Heart right ventricle (tissue), 16 donors: Measurements from ENCODE around the gene SAMD11. TPM values are rescaled to one million over a fixed set of nuclear protein-coding genes. Genes with fewer than 3 reads are reported as not detected.
A peak's percentile ranks its signal among the peaks of the same experiment; 100 is the strongest.

Experiments used
- ATAC-seq, 8 donors: fragments of 200-7000 bp; cut with Tn5 transposase; one replicate each; pipeline ENCODE4 v1.9.1; 2020; ENCODE audit warnings: mild to moderate bottlenecking in 8 of 8, moderate library complexity in 8 of 8, moderate number of reproducible peaks in 1 of 8
- DNase-seq, 2 donors: peaks; one replicate each; pipeline ENCODE4 v3.0.0-alpha.2; 2020
- H3K27ac ChIP-seq, 10 donors: fragments of 200-600 bp; sonication (generic) in 2 of 10; one replicate each; pipeline versions ENCODE4 v1.5.0 to v1.8.0; 2020 to 2022; ENCODE audit warnings: mild to moderate bottlenecking in 3 of 10
- H3K27me3 ChIP-seq, 7 donors: fragments of 200-600 bp; one replicate each; pipeline ENCODE4 v1.8.0; 2021 to 2022; ENCODE audit warnings: mild to moderate bottlenecking in 2 of 7
- H3K36me3 ChIP-seq, 9 donors: fragments of 200-600 bp; sonication (generic) in 1 of 9; one replicate each; pipeline versions ENCODE4 v1.5.0 to v1.8.0; 2020 to 2022; ENCODE audit warnings: mild to moderate bottlenecking in 2 of 9
- H3K4me1 ChIP-seq, 9 donors: fragments of 200-600 bp; sonication (generic) in 1 of 9; one replicate each; pipeline versions ENCODE4 v1.5.0 to v1.8.0; 2020 to 2022; ENCODE audit warnings: mild to moderate bottlenecking in 4 of 9
- H3K4me3 ChIP-seq, 10 donors: fragments of 200-600 bp; sonication (generic) in 2 of 10; one replicate each; pipeline versions ENCODE4 v1.5.0 to v1.8.0; 2020 to 2022; ENCODE audit warnings: mild to moderate bottlenecking in 7 of 10, moderate library complexity in 2 of 10
- H3K9me3 ChIP-seq, 11 donors: fragments of 200-600 bp in 10 of 11; sonication (generic) in 2 of 11; one replicate each; pipeline versions ENCODE4 v1.5.0 to v1.8.0; 2013 to 2022; ENCODE audit warnings: mild to moderate bottlenecking in 2 of 11, control low read depth in 1 of 11, moderate library complexity in 1 of 11
- WGBS, 2 donors: extraction: QIAGEN DNeasy Blood & Tissue Kit; methylation state at CpG; one replicate each; pipeline ENCODE4 v1.1.7; 2013; ENCODE audit warnings: inconsistent platforms in 1 of 2; 5-methylcytosine and 5-hydroxymethylcytosine counted together
- intact Hi-C, 10 donors: fragments of 100-400 bp; cut with DNase I; formaldehyde crosslinking; loops; one replicate each; pipeline versions ENCODE4 v1.11.1 to v1.14.2; 2022
- polyA plus RNA-seq, 2 donors: library from polyadenylated mRNA; stranded (reverse); fragments of 200-250 nt; gene quantifications; one replicate each; pipeline ENCODE4 v1.2.3, GENCODE V29; 2013
- total RNA-seq, 10 donors: library from RNA; stranded (reverse); fragmentation: NEBNext Ultra II Directional in 3 of 10; extraction: Animal tissue kit (Norgen Biotek cat#: 25700) in 3 of 10; gene quantifications; one replicate each; pipeline versions ENCODE4 v1.2.1 to v1.2.4, GENCODE V29; 2021 to 2023
- TF ChIP-seq, protein P1 (sequence below), 9 donors: fragments of 200-600 bp; sonication (generic) in 2 of 9; IDR thresholded peaks; one replicate each; pipeline versions ENCODE4 v1.5.0 to v1.8.0; 2021 to 2022; ENCODE audit warnings: antibody characterized with exemption in 9 of 9, mild to moderate bottlenecking in 5 of 9, moderate library complexity in 1 of 9
- donor health status: Arrhythmogenic right ventricular cardiomyopathy.
- donor health status: ischemic (EF 13 %, LVEDD 7.1; RV severe dilation, severe dysfunction).
- donor health status: healthy with polysubstance abuse.
- donor health status: DM: no; HTN: yes; CAD: no.
- donor health status: DM: no; HTN: no; CAD: no.
- donor health status: ischemic (EF 25% LVEDD 6.9; RV normal size, moderate dysfunction).
- donor health status: ischemic (EF 25% LVEDD 5.7; RV mildly dilated, moderate dysfunction).
- donor health status: healthy.
- donor health status: DM: yes; HTN: yes; CAD: no.
- donor health status: Ischemic cardiomyopathy.
- donor health status: ischemic (EF 35%, LVEDD 5.7; RV mildly dilated, moderate dysfunction).
- donor health status: nonischemic (EF 11% LVEDD 7.7; RV severe dilation, severe dysfunction).
- donor health status: DM: yes; HTN: yes; CAD: no.
- donor health status: PGD.
- donor health status: ischemic (EF 29% LVEDD 5.4; RV normal size, mild dysfunction).
- donor health status: nonischemic (EF 23%, LVEDD 6.1; RV moderate dilation, normal function).

Gene SAMD11
- total and polyA plus RNA-seq, 12 donors, result 0.87 to 2.4 (median 1.3) TPM

DNA sequence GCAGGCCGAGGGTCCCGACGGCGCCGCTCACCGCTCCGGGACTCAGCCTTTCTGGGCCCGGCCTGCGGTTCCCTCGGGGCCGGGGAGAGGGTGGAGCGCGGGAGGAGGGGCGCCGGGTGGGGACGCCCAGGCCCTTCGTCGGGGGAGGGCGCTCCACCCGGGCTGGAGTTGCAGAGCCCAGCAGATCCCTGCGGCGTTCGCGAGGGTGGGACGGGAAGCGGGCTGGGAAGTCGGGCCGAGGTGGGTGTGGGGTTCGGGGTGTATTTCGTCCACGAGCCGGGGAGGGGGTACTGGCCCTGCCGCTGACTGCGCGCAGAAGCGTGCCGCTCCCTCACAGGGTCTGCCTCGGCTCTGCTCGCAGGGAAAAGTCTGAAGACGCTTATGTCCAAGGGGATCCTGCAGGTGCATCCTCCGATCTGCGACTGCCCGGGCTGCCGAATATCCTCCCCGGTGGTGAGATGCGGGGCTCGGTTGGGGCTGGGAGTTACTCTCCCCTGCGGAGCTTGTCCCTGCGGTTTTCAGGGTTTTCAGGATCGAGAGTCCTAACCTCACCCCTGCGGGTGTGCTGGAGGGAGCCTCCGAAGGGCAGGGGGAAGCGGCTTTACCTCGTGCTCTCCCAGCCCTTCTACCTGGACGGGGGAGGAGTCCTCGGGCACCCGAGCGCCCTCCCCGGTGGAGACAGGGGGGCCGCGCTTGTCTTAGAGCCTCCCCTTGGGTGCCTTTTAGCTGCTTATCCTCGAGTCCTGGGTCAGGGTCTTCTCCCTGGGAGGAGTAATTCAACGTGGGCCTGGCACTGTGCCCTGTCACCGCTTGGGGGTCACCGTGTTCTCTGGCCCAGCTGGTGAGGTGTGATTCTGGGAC, 2.1 kb downstream of the SAMD11 start:
- peaks cover 14 to 93% (median 81%) of the 10 kb centered on the region in 7 donors for H3K27me3 ChIP-seq
- H3K4me3 ChIP-seq, result peak overlapping the region in 9 of 10 donors; percentile 35 to 63 (median 53)
- TF ChIP-seq, protein P1, sequence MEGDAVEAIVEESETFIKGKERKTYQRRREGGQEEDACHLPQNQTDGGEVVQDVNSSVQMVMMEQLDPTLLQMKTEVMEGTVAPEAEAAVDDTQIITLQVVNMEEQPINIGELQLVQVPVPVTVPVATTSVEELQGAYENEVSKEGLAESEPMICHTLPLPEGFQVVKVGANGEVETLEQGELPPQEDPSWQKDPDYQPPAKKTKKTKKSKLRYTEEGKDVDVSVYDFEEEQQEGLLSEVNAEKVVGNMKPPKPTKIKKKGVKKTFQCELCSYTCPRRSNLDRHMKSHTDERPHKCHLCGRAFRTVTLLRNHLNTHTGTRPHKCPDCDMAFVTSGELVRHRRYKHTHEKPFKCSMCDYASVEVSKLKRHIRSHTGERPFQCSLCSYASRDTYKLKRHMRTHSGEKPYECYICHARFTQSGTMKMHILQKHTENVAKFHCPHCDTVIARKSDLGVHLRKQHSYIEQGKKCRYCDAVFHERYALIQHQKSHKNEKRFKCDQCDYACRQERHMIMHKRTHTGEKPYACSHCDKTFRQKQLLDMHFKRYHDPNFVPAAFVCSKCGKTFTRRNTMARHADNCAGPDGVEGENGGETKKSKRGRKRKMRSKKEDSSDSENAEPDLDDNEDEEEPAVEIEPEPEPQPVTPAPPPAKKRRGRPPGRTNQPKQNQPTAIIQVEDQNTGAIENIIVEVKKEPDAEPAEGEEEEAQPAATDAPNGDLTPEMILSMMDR (IDR thresholded peaks at IDR 0.05), result no peak
- intact Hi-C loops, result no loop called here
- H3K27ac ChIP-seq, result no peak overlapping the region
- H3K36me3 ChIP-seq, result no peaks in the 10 kb centered on the region
- ATAC-seq, result peak in 5 of 8 donors; percentile 22 to 45 (median 34)
- H3K4me1 ChIP-seq, result peaks cover 14 to 40% (median 27%) of the 10 kb centered on the region in 9 donors
- H3K9me3 ChIP-seq, result no peaks in the 10 kb centered on the region
- WGBS, 2 donors, result 7 to 8% methylated on average over 54 to 65 of the region's 65 CpGs
- peak in 1 of 2 donors; percentile 51 for DNase-seq

DNA sequence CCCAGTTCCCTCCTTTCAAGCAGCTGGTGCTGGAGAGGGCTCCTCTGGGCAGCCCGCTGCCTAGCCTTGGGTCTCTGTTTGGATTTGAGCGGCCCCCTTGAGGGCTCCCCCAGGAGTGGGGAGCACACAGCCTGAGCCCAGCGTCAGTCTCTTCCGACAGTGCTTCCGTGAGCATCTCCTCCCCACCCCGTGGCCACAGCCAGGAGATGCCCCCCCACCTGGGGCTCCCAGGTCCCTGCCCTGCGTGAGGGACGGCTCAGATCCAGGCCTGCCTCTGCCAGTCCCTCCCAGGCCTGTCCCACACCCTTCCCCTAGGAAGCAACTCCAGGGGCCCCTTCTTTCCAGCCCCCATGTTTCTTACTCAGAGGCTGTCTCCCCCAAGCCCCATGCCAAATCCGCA, 3.5 kb downstream of the SAMD11 start:
- H3K36me3 ChIP-seq, result no peaks in the 10 kb centered on the region
- no peak for ATAC-seq
- TF ChIP-seq, protein P1 (IDR thresholded peaks at IDR 0.05), result no peak
- no peak for DNase-seq
- intact Hi-C loops, result no loop called here
- no peaks in the 10 kb centered on the region for H3K9me3 ChIP-seq
- H3K4me1 ChIP-seq, result peaks cover 9 to 29% (median 22%) of the 10 kb centered on the region in 9 donors
- H3K4me3 ChIP-seq, result no peak overlapping the region
- peaks cover 14 to 90% (median 82%) of the 10 kb centered on the region in 7 donors for H3K27me3 ChIP-seq
- H3K27ac ChIP-seq, result no peak overlapping the region
- 53 to 66% methylated on average over 9 of the region's 9 CpGs for WGBS, 2 donors

DNA sequence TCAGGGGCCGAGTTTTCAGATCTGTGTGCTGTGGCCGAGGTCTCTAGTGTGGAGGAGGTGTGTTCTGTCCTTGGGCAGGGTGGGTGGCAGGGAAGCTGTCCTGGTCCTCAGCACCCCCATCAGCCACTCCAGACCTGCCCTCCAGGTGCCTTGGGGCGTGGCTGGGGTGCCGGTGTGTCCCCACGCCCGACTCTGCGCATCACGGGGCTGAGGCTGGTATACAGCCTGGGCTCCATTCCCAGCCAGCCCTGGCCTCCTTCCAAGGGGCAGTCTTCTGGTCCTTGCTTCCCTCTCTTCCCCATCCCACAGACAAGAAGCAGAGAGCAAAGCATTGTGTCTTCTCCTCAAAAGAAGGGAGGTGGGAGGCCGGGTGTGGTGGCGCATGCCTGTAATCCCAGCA, 4.0 kb downstream of the SAMD11 start:
- TF ChIP-seq, protein P1 (IDR thresholded peaks at IDR 0.05), result no peak
- Histone ChIP-seq H3K27ac (no peak overlapping the region), H3K27me3 (peaks cover 14 to 89% (median 83%) of the 10 kb centered on the region in 7 donors), H3K4me1 (peaks cover 9 to 25% (median 20%) of the 10 kb centered on the region in 9 donors), H3K9me3 (no peaks in the 10 kb centered on the region), H3K4me3 (no peak overlapping the region), H3K36me3 (no peaks in the 10 kb centered on the region)
- DNase-seq (no peak), ATAC-seq (no peak)
- 51 to 53% methylated on average over 10 of the region's 10 CpGs for WGBS, 2 donors
- intact Hi-C loops, result no loop called here

DNA sequence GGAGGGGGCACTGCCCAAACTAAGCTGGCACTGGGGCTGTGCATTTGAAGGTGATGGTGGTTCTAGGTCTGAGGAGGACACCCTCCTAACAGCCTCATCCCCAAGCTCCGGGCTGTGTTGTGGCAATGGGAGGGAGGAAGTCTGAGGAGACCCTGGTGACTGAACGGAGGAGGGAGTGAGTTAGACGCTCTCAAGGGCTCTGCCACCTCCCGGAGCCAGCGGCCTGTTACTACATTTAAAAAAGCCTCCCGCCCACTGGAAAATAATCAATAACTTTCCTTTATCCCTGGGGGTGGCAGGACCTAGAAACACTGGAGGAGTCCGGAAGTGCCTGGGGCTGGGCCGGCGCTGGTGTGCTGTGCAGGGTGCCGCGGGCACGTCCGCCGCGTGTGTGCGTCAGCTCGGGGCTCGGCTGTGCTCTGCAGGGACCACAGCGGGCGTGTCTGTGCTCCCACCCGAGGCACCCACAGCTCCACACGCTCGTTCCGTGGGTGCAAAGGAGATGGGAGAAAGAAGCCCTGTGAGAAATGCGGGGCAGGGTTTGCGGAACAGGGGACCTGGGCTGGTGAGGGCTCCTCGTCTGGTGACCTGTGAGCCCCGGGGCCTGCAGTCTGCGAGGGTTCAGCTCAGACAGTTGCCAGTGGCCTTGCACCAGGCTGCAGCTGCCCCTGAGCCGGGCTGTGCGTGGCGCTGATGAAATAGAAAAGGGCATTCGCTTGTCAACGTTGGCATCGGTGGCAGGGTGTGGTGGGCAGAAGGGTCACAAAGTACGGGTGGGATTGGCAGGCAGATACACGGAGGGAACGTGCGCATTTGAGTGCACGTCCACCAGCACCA, 5.3 kb downstream of the SAMD11 start:
- Histone ChIP-seq H3K4me3 (no peak overlapping the region), H3K27me3 (peaks cover 21 to 89% (median 84%) of the 10 kb centered on the region in 7 donors), H3K9me3 (no peaks in the 10 kb centered on the region), H3K4me1 (peaks cover 3 to 18% (median 12%) of the 10 kb centered on the region in 9 donors), H3K27ac (no peak overlapping the region), H3K36me3 (no peaks in the 10 kb centered on the region)
- no peak for ATAC-seq
- 73% methylated on average over 40 of the region's 40 CpGs for WGBS, 2 donors
- intact Hi-C loops, result no loop called here
- TF ChIP-seq, protein P1 (IDR thresholded peaks at IDR 0.05), result no peak
- DNase-seq, result no peak
